Subcutaneous abdominal adipose tissue (tissue), 5 donors: ENCODE results near the gene TNIK.

Experiments
- H3K27ac ChIP-seq: one replicate; pipeline ENCODE4 v1.7.0; 2013; ENCODE audit warnings: low read depth, mild to moderate bottlenecking, inconsistent platforms, low read length, moderate library complexity
- H3K27me3 ChIP-seq, 5 donors: one replicate each; pipeline ENCODE4 v1.7.0; 2013; ENCODE audit warnings: low read length in 5 of 5, inconsistent platforms in 1 of 5; ENCODE audit not compliant: control insufficient read depth in 5 of 5, insufficient read depth in 4 of 5
- H3K36me3 ChIP-seq, 5 donors: one replicate each; pipeline ENCODE4 v1.7.0; 2013; ENCODE audit warnings: low read length in 5 of 5; ENCODE audit not compliant: control insufficient read depth in 5 of 5, insufficient read depth in 5 of 5
- H3K4me1 ChIP-seq, 5 donors: one replicate each; pipeline ENCODE4 v1.7.0; 2013; ENCODE audit warnings: low read length in 5 of 5, mild to moderate bottlenecking in 3 of 5, moderate library complexity in 1 of 5; ENCODE audit not compliant: control insufficient read depth in 5 of 5, insufficient read depth in 5 of 5
- H3K4me3 ChIP-seq, 5 donors: one replicate each; pipeline ENCODE4 v1.7.0; 2013; ENCODE audit warnings: low read length in 5 of 5, low read depth in 1 of 5
- H3K9ac ChIP-seq, 5 donors: one replicate each; pipeline ENCODE4 v1.7.0; 2013; ENCODE audit warnings: low read length in 5 of 5, mild to moderate bottlenecking in 4 of 5, moderate library complexity in 3 of 5
- H3K9me3 ChIP-seq, 5 donors: one replicate each; pipeline ENCODE4 v1.7.0; 2013; ENCODE audit warnings: low read length in 5 of 5; ENCODE audit not compliant: control insufficient read depth in 5 of 5
- donor health status: healthy.
- donor health status: healthy.
- donor health status: healthy.
- donor health status: healthy.
- donor health status: healthy.

TNIK gene

GRCh38 chr3:171189394-171190080, 270.7 kb downstream of the TNIK start:
- no peaks in the 10 kb centered on the region for H3K36me3 ChIP-seq
- H3K9ac ChIP-seq, result no peak overlapping the region
- no peaks in the 10 kb centered on the region for H3K27me3 ChIP-seq
- no peak overlapping the region for H3K4me3 ChIP-seq
- H3K4me1 ChIP-seq, result peaks cover 0 to 14% (median 4%) of the 10 kb centered on the region in 5 donors
- no peak overlapping the region for H3K27ac ChIP-seq
- no peaks in the 10 kb centered on the region for H3K9me3 ChIP-seq

- Histone ChIP-seq H3K4me1 (peaks cover 0 to 14% (median 4%) of the 10 kb centered on the region in 5 donors), H3K9ac (no peak overlapping the region), H3K9me3 (no peaks in the 10 kb centered on the region), H3K27ac (no peak overlapping the region), H3K36me3 (no peaks in the 10 kb centered on the region), H3K4me3 (no peak overlapping the region), H3K27me3 (no peaks in the 10 kb centered on the region)
Measured at GRCh38 chr3:171187706-171188290, 272.4 kb downstream of the TNIK start.

- Histone ChIP-seq H3K27ac (no peak overlapping the region), H3K9ac (no peak overlapping the region), H3K4me1 (peaks cover 0 to 14% (median 4%) of the 10 kb centered on the region in 5 donors), H3K4me3 (no peak overlapping the region), H3K9me3 (no peaks in the 10 kb centered on the region), H3K36me3 (no peaks in the 10 kb centered on the region), H3K27me3 (no peaks in the 10 kb centered on the region)
Measured at GRCh38 chr3:171186817-171187500, 273.2 kb downstream of the TNIK start.

GRCh38 chr3:171186383-171186782, 273.8 kb downstream of the TNIK start:
- H3K9ac ChIP-seq, result no peak overlapping the region
- H3K27me3 ChIP-seq, result no peaks in the 10 kb centered on the region
- H3K36me3 ChIP-seq, result no peaks in the 10 kb centered on the region
- H3K4me3 ChIP-seq, result no peak overlapping the region
- H3K9me3 ChIP-seq, result no peaks in the 10 kb centered on the region
- H3K27ac ChIP-seq, result no peak overlapping the region
- peaks cover 0 to 14% (median 4%) of the 10 kb centered on the region in 5 donors for H3K4me1 ChIP-seq

- Histone ChIP-seq H3K4me1 (peaks cover 0 to 14% (median 4%) of the 10 kb centered on the region in 5 donors), H3K36me3 (no peaks in the 10 kb centered on the region), H3K9me3 (no peaks in the 10 kb centered on the region), H3K27me3 (no peaks in the 10 kb centered on the region), H3K4me3 (no peak overlapping the region), H3K27ac (no peak overlapping the region), H3K9ac (no peak overlapping the region)
Measured at GRCh38 chr3:171185959-171186358, 274.2 kb downstream of the TNIK start.

GRCh38 chr3:171184372-171184771, 275.8 kb downstream of the TNIK start:
- no peak overlapping the region for H3K9ac ChIP-seq
- no peak overlapping the region for H3K4me3 ChIP-seq
- H3K36me3 ChIP-seq, result no peaks in the 10 kb centered on the region
- H3K4me1 ChIP-seq, result peaks cover 0 to 14% (median 4%) of the 10 kb centered on the region in 5 donors
- H3K27ac ChIP-seq, result no peak overlapping the region
- H3K27me3 ChIP-seq, result no peaks in the 10 kb centered on the region
- no peaks in the 10 kb centered on the region for H3K9me3 ChIP-seq

GRCh38 chr3:171183042-171183441, 277.2 kb downstream of the TNIK start:
- no peak overlapping the region for H3K27ac ChIP-seq
- H3K27me3 ChIP-seq, result no peaks in the 10 kb centered on the region
- H3K9ac ChIP-seq, result no peak overlapping the region
- H3K4me1 ChIP-seq, result peaks cover 0 to 14% (median 4%) of the 10 kb centered on the region in 5 donors
- H3K36me3 ChIP-seq, result no peaks in the 10 kb centered on the region
- H3K4me3 ChIP-seq, result no peak overlapping the region
- no peaks in the 10 kb centered on the region for H3K9me3 ChIP-seq

GRCh38 chr3:171181907-171182690, 278.1 kb downstream of the TNIK start:
- no peaks in the 10 kb centered on the region for H3K9me3 ChIP-seq
- H3K27ac ChIP-seq, result no peak overlapping the region
- H3K9ac ChIP-seq, result no peak overlapping the region
- H3K4me3 ChIP-seq, result no peak overlapping the region
- H3K36me3 ChIP-seq, result no peaks in the 10 kb centered on the region
- H3K27me3 ChIP-seq, result no peaks in the 10 kb centered on the region
- peaks cover 0 to 7% (median 4%) of the 10 kb centered on the region in 5 donors for H3K4me1 ChIP-seq

- Histone ChIP-seq H3K9ac (no peak overlapping the region), H3K4me3 (no peak overlapping the region), H3K27ac (no peak overlapping the region), H3K27me3 (no peaks in the 10 kb centered on the region), H3K4me1 (peaks cover 2 to 16% (median 5%) of the 10 kb centered on the region in 5 donors), H3K9me3 (no peaks in the 10 kb centered on the region), H3K36me3 (no peaks in the 10 kb centered on the region)
Measured at GRCh38 chr3:171178714-171179113, 281.5 kb downstream of the TNIK start.
